Activated T-cell treated with anti-CD3 and anti-CD28 coated beads for 24 hours (primary cell): ENCODE results near the gene CDC42BPA.

Experiments used
- DNase-seq: peaks from one replicate; pipeline ENCODE4 v3.0.0-alpha.2; 2020; ENCODE audit warnings: low read depth

The CDC42BPA gene

GRCh38 chr1:226990133-226990716 is 328.1 kb downstream of the CDC42BPA start:
- peak; percentile 45 for DNase-seq

GRCh38 chr1:226989085-226989920 is 329.0 kb downstream of the CDC42BPA start:
- no peak for DNase-seq

GRCh38 chr1:226988334-226988666 is 330.0 kb downstream of the CDC42BPA start:
- DNase-seq: no peak

- DNase-seq: no peak
These were observed 330.5 kb downstream of the CDC42BPA start for GRCh38 chr1:226987623-226988333.

- DNase-seq: no peak
These were observed 331.1 kb downstream of the CDC42BPA start for GRCh38 chr1:226987179-226987536.

GRCh38 chr1:226986496-226987178 is 331.7 kb downstream of the CDC42BPA start:
- no peak for DNase-seq

GRCh38 chr1:226985839-226986463 is 332.3 kb downstream of the CDC42BPA start:
- no peak for DNase-seq

GRCh38 chr1:226985239-226985838 is 333.0 kb downstream of the CDC42BPA start:
- no peak for DNase-seq

GRCh38 chr1:226984521-226985238 is 333.6 kb downstream of the CDC42BPA start:
- no peak for DNase-seq

GRCh38 chr1:226983992-226984364 is 334.3 kb downstream of the CDC42BPA start:
- DNase-seq: no peak

- no peak for DNase-seq
These were observed 334.9 kb downstream of the CDC42BPA start for GRCh38 chr1:226983247-226983991.

GRCh38 chr1:226982451-226983177 is 335.7 kb downstream of the CDC42BPA start:
- no peak for DNase-seq

- DNase-seq: no peak
These were observed 336.5 kb downstream of the CDC42BPA start for GRCh38 chr1:226981838-226982237.

- DNase-seq: no peak
These were observed 336.9 kb downstream of the CDC42BPA start for GRCh38 chr1:226981386-226981817.

GRCh38 chr1:226980565-226981385 is 337.5 kb downstream of the CDC42BPA start:
- DNase-seq: no peak

GRCh38 chr1:226980122-226980560 is 338.2 kb downstream of the CDC42BPA start:
- DNase-seq: no peak

GRCh38 chr1:226979517-226980121 is 338.7 kb downstream of the CDC42BPA start:
- DNase-seq: no peak

- DNase-seq: no peak
These were observed 339.2 kb downstream of the CDC42BPA start for GRCh38 chr1:226979115-226979516.
